Ovary (tissue), 9 donors: ENCODE measurements around the gene ST3GAL6. TPM values are rescaled to one million over a fixed set of nuclear protein-coding genes. Genes with fewer than 3 reads are reported as not detected.

Source experiments
- DNase-seq, 5 donors: peaks; one replicate each; pipeline ENCODE4 v3.0.0-alpha.2; 2019 to 2020
- H3K27ac ChIP-seq, 2 donors: fragments of 200-600 bp; one replicate each; pipeline versions ENCODE4 v1.5.1 to v1.8.0; 2019 to 2022
- H3K27me3 ChIP-seq: fragments of 200-600 bp; one replicate; pipeline ENCODE4 v1.8.0; 2022
- H3K36me3 ChIP-seq: fragments of 200-600 bp; sonication (generic); one replicate; pipeline ENCODE4 v1.5.1; 2019
- H3K4me1 ChIP-seq: one replicate; pipeline ENCODE4 v1.8.1; 2013; ENCODE audit warnings: mild to moderate bottlenecking, moderate library complexity; ENCODE audit not compliant: insufficient read depth
- H3K4me3 ChIP-seq: fragments of 200-600 bp; sonication (generic); one replicate; pipeline ENCODE4 v1.5.1; 2017
- H3K9me3 ChIP-seq, 2 donors: fragments of 200-600 bp in 1 of 2; sonication (generic) in 1 of 2; one replicate each; pipeline versions ENCODE4 v1.5.1 to v1.8.1; 2013 to 2019; ENCODE audit warnings: mild to moderate bottlenecking in 1 of 2, moderate library complexity in 1 of 2
- EP300 ChIP-seq: sonication (generic); formaldehyde crosslinking; IDR thresholded peaks from one replicate; pipeline ENCODE4 v1.6.1; 2017; ENCODE audit warnings: antibody characterized with exemption
- POLR2A ChIP-seq: fragments of 450-650 bp; IDR thresholded peaks from one replicate; pipeline ENCODE4 v1.6.1; 2017; ENCODE audit warnings: antibody characterized with exemption, mild to moderate bottlenecking, moderate library complexity
- WGBS, 3 donors: extraction: QIAGEN DNeasy Blood & Tissue Kit in 1 of 3; methylation state at CpG; one replicate each; pipeline versions ENCODE4 v1.1.5 to v1.1.7; 2013 to 2017; 5-methylcytosine and 5-hydroxymethylcytosine counted together
- intact Hi-C, 4 donors: fragments of 100-400 bp; cut with DNase I; formaldehyde crosslinking; loops; one replicate each; pipeline versions ENCODE4 v1.11.0 to v1.15.1; 2022 to 2023
- polyA plus RNA-seq, 2 donors: library from polyadenylated mRNA; stranded (reverse); fragments of 200-250 nt in 1 of 2; fragments of 350-450 nt in 1 of 2; fragmentation: Illumina TruSeq in 1 of 2; extraction: RNeasy Lipid Tissue Mini Kit (QIAGEN cat#74804) in 1 of 2; gene quantifications; one replicate each; pipeline ENCODE4 v1.2.3, GENCODE V29; 2013 to 2014
- total RNA-seq, 7 donors: library from RNA; depleted of rRNA in 2 of 7; stranded (reverse); fragments of >200 nt in 2 of 7; fragmentation: NEBNext Ultra II Directional in 3 of 7; extraction: Animal tissue kit (Norgen Biotek cat#: 25700) in 3 of 7; gene quantifications; one replicate each; pipeline versions ENCODE4 v1.1.0 to v1.2.4, GENCODE V29; 2016 to 2023
- TF ChIP-seq, protein P1 (sequence below), 3 donors: fragments of 450-650 bp in 2 of 3; fragments of 200-600 bp in 1 of 3; IDR thresholded peaks; one replicate each; pipeline versions ENCODE4 v1.5.1 to v1.8.0; 2016 to 2022; ENCODE audit warnings: antibody characterized with exemption in 3 of 3, mild to moderate bottlenecking in 1 of 3
- donor health status: DM: no; HTN: no; CAD: no; lungs with moderate emphysema.
- donor health status: DM: no; HTN: no; CAD: no.
- donor health status: Bipolar disorder and iron deficiency.
- donor health status: DM: yes; HTN: yes; CAD: no.
- donor health status: DM: no; HTN: no; CAD: no.
- donor health status: DM: yes; HTN: yes; CAD: no.

Gene ST3GAL6
- total and polyA plus RNA-seq, 9 donors: 1.9 to 16.7 (median 3.7) TPM

DNA sequence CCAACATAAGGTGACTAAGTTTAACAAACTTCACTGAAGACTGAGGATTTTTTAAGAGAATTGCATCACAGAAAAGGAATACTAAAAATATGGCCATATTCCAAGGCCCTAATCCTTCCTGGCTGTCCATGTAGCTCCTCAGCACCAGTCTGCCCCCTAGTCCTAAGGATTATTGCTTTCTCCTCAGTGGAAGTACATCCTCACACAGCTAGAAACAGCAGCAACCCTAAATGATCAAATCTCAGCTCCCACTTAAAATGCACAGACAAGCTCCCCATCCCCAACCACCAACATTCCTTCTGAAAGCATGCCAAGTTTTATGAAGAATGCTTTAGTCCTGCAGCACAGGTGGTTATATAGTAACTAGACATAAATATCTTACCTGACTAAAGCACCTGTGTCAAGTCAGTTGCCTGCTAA, 14.7 kb downstream of the ST3GAL6 start:
- intact Hi-C loops: no loop called here
- Histone ChIP-seq H3K27ac (no peak overlapping the region), H3K4me1 (no peaks in the 10 kb centered on the region), H3K9me3 (no peaks in the 10 kb centered on the region), H3K27me3 (no peaks in the 10 kb centered on the region), H3K4me3 (no peak overlapping the region), H3K36me3 (no peaks in the 10 kb centered on the region)
- TF ChIP-seq EP300 (no peak), POLR2A (no peak)
- TF ChIP-seq, protein P1, sequence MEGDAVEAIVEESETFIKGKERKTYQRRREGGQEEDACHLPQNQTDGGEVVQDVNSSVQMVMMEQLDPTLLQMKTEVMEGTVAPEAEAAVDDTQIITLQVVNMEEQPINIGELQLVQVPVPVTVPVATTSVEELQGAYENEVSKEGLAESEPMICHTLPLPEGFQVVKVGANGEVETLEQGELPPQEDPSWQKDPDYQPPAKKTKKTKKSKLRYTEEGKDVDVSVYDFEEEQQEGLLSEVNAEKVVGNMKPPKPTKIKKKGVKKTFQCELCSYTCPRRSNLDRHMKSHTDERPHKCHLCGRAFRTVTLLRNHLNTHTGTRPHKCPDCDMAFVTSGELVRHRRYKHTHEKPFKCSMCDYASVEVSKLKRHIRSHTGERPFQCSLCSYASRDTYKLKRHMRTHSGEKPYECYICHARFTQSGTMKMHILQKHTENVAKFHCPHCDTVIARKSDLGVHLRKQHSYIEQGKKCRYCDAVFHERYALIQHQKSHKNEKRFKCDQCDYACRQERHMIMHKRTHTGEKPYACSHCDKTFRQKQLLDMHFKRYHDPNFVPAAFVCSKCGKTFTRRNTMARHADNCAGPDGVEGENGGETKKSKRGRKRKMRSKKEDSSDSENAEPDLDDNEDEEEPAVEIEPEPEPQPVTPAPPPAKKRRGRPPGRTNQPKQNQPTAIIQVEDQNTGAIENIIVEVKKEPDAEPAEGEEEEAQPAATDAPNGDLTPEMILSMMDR (IDR thresholded peaks at IDR 0.05): no peak
- no peak for DNase-seq

DNA sequence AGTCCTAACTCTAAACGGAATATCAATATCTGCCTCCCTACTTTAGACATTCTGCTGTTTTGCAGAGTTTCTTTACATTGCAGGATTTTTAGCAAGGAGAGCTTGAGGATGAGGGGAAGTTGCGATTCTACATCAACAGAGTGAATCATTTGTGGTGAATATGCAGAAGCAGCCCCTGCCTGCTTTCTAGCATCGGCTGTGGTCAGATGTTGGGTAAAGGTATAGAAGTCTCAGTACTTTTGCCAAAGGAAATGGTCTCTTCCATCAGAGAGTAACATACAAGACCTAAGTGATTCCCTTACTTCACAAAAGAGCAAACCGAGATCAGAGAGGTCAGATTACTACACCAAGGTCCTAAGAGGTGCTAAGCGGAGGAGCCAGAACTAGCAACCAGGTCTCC, 15.2 kb downstream of the ST3GAL6 start:
- intact Hi-C loops: no loop called here
- H3K36me3 ChIP-seq: no peaks in the 10 kb centered on the region
- DNase-seq: no peak
- no peaks in the 10 kb centered on the region for H3K9me3 ChIP-seq
- no peaks in the 10 kb centered on the region for H3K27me3 ChIP-seq
- H3K4me1 ChIP-seq: no peaks in the 10 kb centered on the region
- TF ChIP-seq POLR2A: no peak
- no peak for TF ChIP-seq EP300
- 80 to 89% (median 87%) methylated on average over 5 of the region's 5 CpGs for WGBS, 3 donors
- H3K4me3 ChIP-seq: no peak overlapping the region
- H3K27ac ChIP-seq: no peak overlapping the region

DNA sequence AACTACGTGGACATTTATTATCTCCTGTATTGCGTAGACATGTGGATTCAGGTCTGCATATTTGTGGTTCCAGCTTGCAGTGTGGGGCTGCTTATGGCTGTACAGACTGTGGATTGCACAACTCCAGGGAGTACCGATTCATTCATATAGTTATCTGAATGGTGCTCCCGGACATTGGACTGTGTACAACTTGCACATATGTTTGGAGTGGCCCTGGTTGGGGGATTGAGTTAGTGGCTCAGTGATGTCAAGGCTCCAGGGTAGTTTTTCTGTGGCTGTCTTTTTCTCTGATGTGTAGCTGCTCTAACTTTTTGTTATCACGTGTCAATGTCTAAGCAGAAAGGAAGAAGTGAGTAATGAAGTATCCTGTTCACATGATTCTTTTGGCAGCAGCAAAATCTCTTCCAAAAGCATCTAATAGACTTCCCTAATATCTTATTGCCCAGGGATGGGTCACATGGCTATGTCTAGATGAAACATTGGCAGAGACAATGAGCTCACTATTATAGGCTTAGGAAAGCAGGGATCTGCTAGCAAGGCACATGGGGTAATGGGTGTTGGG, 15.8 kb downstream of the ST3GAL6 start:
- Histone ChIP-seq H3K9me3 (no peaks in the 10 kb centered on the region), H3K27ac (no peak overlapping the region), H3K36me3 (no peaks in the 10 kb centered on the region), H3K4me1 (no peaks in the 10 kb centered on the region), H3K27me3 (no peaks in the 10 kb centered on the region), H3K4me3 (no peak overlapping the region)
- intact Hi-C loops: no loop called here
- WGBS, 3 donors: 31 to 51% (median 45%) methylated on average over 5 of the region's 5 CpGs
- TF ChIP-seq POLR2A (no peak), EP300 (no peak)
- TF ChIP-seq, protein P1 (IDR thresholded peaks at IDR 0.05): no peak
- no peak for DNase-seq

DNA sequence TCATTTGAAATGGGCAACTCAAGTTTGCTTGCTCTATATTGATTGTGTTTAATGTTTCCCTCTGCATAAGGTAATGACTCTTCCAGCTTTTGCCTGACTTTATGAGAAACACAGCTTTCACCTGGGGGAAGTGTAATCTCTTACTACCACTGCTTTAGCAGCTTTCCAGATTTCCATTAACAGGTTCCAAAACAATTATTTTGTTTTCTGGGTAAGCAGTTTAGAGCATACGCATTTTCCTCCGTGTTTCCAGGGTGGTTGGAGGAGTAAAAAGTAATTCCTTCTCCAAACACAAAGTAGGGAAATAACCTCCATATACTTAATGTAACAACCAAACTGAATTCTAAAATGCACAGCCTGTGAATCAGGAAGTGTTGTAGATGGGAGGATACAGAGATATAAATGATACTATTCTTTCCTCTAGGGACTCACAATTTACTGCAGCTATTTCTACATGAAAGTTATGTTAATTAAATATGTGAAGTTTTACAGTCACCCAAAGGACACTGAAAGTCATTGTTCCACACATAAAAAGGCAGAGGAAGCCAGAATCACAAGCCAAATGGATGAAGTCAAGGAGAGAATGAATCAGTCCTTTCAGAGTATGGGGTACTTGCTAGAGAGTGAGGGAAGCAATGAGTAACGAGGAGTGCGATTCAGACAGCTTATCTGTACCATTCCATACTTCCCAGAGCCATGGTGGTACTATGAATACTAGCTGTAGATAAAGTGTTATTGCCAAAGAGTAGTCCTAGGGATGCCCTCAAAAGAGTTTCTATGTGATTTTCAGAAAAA, 16.6 kb downstream of the ST3GAL6 start:
- H3K4me3 ChIP-seq: no peak overlapping the region
- TF ChIP-seq, protein P1 (IDR thresholded peaks at IDR 0.05): no peak
- TF ChIP-seq POLR2A (no peak), EP300 (no peak)
- no peaks in the 10 kb centered on the region for H3K4me1 ChIP-seq
- H3K27ac ChIP-seq: no peak overlapping the region
- no peaks in the 10 kb centered on the region for H3K36me3 ChIP-seq
- WGBS, 3 donors: 68 to 83% (median 79%) methylated on average over 4 of the region's 4 CpGs
- no peak for DNase-seq
- no peaks in the 10 kb centered on the region for H3K9me3 ChIP-seq
- no peaks in the 10 kb centered on the region for H3K27me3 ChIP-seq
- intact Hi-C loops: no loop called here

DNA sequence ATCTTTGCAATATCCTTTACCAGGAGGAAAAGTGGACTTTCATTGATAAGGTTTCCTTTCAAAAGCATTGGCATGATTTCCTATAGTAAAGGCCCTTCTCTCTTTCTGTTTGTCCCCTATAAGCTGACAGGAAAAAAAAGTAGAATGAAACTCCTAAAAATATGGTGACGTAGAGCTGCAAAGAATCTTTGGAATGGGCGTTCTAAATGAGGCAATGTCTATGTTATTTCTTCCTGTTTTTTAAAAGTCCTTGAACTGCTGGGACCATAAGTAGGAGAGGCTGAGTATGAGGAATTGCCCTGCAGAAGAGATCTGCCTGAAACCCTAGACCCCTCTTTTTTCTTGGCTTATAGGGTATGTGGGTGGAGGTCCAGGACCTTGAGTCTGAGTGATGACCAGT, 17.2 kb downstream of the ST3GAL6 start:
- no peak for TF ChIP-seq EP300
- no peak for TF ChIP-seq POLR2A
- TF ChIP-seq, protein P1 (IDR thresholded peaks at IDR 0.05): no peak
- WGBS, 3 donors: 65 to 81% (median 80%) methylated on average over 2 of the region's 2 CpGs
- intact Hi-C loops: no loop called here

More for the DNA sequence above, 17.2 kb downstream of the ST3GAL6 start:
- Histone ChIP-seq H3K4me3 (no peak overlapping the region), H3K36me3 (no peaks in the 10 kb centered on the region), H3K27me3 (no peaks in the 10 kb centered on the region), H3K27ac (no peak overlapping the region), H3K9me3 (no peaks in the 10 kb centered on the region), H3K4me1 (peaks cover 1% of the 10 kb centered on the region)
- no peak for DNase-seq
